ENCODE data around the gene TYMP.
A peak's percentile ranks its signal among the peaks of the same experiment; 100 is the strongest.

The TYMP gene

GRCh38 chr22:50537765-50538164 is 8.0 kb upstream of the TYMP start:
- no peak for DNase-seq

DNA sequence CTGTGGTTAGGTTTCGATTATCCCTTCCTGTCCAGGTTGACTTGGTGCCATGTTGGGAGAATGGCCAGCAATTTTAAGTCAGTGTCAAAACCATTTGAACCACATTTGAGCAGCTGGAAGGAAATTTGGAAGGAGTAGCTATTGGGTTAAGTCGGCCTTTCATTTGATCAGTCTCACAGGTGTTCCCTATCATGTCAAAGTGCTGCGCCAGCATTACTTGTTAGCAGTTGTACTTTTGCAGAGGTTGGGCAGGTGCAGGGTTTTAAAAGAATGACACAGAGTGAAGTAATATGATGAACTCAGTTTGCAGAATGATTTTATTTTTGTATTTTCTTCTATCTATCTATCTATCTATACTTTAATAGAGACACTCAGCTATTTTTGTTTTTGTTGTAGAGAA is 6.4 kb upstream of the TYMP start:
- DNase-seq: no peak

DNA sequence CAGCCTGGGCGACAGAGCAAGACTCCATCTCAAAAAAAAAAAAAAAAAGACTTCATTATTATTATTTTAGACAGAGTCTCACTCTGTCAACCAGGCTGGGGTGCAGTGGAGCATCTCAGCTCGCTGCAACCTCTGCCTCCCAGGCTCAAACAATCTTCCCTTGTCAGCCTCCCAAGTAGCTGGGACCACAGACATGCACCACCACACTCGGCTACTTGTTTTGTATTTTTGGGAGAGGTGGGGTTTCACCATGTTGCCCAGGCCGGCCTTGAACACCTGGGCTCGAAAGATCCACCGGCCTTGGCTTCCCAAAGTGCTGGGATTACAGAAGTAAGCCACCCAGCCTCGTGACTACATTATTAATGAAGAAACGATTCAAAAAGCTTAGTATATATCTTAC is 5.3 kb upstream of the TYMP start:
- DNase-seq: no peak

DNA sequence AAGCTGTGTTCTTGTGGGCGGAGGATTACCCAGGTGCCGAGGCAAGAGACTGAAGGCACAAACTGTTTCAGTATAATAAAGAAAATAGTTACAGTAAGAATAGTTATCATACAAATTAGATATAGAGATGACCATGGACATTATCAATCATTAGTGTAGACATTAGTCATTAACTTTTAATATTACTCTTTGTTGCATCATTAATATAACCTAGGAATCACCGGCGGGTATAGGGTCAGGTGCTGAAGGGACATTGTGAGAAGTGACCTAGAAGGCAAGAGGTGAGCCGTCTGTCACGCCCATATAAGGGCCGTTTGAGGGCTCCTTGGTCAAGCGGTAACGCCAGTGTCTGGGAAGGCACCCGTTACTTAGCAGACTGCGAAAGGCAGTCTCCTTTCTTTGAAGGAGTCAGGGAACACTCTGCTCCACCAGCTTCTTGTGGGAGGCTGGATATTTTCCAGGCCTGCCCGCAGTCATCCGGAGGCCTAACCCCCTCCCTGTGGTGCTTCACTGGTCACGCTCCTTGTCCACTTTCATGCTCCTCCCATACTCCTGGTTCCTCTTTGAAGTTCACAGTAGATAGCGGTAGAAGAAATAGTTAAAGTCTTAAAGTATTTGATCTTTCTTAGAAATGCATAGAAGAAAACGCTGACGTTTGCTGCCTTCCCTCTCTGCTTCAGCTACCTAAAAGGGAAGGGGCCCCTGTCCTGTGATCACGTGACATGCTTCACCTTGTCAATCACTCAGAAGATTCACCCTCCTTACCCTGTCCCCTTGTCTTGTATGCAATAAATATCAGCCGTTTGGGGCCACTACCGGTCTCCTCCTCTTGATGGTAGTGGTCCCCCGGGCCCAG is 4.3 kb upstream of the TYMP start:
- DNase-seq: peak; percentile 23

DNA sequence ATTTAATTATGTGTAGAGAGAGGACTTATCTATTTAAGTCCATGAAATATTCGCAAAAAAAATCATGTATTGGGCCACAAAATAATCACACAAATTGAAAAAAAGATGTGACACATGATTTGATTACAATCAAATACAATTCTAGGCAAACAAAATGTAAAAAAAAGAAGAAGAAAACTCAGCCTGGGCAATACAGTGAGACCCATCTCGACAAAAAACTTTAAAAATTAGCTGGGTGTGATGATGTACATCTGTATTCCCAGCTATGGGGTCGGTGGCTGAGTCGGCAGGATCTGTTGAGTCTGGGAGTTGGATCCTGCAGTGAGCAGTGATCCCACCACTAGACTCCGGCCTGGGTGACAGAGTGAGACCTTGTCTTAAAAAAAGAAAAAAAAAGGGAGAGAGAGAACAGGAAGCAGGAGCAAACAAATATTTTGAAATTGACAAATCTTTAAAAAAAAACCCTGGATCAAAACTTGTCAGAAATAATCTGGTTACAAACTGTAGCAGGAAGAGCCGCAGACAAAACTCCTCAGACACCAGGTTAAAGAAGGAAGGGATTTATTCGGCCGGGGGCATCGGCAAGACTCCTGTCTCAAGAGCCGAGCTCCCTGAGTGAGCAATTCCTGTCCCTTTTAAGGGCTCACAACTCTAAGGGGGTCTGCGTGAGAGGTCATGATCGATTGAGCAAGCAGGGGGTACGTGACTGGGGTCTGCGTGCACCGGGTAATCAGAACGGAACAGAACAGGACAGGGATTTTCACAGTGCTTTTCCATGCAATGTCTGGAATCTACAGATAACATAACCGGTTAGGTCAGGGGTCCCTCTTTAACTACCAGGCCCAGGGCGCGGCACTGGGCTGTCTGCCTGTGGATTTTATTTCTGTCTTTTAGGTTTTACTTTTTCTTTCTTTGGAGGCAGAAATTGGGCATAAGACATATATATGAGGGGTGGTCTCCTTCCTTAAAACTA is 3.3 kb upstream of the TYMP start:
- no peak for DNase-seq

DNA sequence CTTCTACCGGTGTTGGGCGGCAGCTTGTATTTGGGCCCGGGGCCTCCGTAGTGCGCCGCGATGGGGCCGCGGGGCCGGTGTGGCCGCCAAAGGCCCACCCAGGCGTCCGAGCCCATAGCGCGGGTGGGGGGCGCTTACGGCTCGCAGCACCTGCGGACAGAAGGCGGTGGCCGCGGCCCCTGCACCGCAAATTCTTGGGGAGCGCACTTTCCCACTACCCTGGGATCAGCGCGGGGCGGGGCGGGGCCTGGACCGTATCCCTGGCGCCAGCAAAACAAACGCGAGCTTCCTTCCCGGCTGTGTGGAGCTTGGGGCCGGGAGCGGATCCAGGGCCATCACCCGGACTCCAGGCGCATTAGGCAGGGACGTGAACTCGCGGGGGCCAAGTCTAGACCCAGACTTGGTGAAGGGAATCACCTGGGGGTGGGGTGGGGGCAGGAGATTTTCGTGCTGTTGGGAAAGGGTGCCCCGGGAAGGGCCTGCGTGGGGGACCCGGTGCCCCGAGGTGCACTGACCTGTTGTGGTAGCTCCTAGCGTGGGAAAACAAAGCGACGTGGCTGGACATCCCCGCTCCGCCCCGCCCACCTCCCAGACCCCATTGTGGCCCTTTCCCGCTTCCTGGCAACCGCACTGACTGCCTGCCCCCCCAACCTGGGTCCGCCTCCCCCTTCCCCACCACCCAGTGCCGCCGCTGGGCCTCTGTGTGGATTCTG is 2.3 kb upstream of the TYMP start:
- DNase-seq: peak; percentile 56

GRCh38 chr22:50531546-50531961 is 1.7 kb upstream of the TYMP start:
- no peak for DNase-seq

- peak; percentile 46 for DNase-seq
Measured at GRCh38 chr22:50530877-50531545, 1.2 kb upstream of the TYMP start.

DNA sequence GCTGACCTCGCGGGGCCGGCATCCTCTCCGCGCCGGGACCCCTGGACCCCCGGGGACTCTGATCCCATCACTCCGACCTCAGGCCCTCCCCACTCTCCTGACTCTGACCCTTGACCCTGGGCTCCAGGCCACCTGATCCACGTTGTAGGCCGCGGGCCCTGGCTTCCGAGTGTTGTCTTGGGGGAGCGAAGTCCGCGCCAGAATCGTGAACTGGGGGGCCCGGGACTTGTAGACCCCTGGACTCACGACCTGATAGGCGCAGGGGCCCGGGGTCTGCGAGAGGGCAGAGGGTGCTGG is 716 bp upstream of the TYMP start:
- DNase-seq: no peak

GRCh38 chr22:50529416-50529896 is 356 bp downstream of the TYMP start:
- DNase-seq: peak; percentile 61

- DNase-seq: no peak
Measured at GRCh38 chr22:50528682-50529415, 963 bp downstream of the TYMP start.

DNA sequence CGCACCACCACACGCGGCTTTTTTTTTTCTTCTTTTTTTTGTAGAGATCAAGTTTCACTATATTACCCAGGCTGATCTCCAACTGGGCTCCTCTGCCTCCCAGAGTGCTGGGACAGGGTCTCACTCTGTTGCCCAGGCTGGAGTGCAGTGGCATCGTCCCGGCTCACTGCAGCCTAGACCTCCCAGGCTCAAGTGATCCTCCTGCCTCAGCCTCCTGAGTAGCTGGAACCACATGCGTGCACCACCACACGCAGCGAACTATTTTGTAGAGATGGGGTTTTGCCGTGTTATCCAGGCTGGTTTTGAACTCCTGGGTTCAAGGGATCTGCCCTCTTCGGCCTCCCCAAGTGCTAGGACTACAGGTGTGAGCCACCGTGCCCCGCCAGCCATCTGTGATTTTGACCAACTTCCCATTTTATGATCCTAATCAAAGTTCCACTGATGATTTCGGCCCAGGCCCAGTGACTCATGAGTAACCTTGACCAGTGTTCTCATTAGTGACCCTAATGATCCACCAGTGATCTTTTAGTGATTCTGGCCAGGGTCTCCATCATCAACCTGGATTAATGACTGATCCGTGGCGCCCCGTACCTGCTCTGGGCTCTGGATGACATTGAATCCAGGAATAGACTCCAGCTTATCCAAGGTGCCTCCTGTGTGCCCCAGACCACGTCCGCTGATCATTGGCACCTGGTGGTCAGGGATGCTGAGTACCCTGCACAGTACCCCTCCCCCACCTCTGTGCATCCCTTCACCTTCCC is 1.7 kb downstream of the TYMP start:
- DNase-seq: no peak

- DNase-seq: peak; percentile 51
Measured at GRCh38 chr22:50526834-50527801, 2.7 kb downstream of the TYMP start.

DNA sequence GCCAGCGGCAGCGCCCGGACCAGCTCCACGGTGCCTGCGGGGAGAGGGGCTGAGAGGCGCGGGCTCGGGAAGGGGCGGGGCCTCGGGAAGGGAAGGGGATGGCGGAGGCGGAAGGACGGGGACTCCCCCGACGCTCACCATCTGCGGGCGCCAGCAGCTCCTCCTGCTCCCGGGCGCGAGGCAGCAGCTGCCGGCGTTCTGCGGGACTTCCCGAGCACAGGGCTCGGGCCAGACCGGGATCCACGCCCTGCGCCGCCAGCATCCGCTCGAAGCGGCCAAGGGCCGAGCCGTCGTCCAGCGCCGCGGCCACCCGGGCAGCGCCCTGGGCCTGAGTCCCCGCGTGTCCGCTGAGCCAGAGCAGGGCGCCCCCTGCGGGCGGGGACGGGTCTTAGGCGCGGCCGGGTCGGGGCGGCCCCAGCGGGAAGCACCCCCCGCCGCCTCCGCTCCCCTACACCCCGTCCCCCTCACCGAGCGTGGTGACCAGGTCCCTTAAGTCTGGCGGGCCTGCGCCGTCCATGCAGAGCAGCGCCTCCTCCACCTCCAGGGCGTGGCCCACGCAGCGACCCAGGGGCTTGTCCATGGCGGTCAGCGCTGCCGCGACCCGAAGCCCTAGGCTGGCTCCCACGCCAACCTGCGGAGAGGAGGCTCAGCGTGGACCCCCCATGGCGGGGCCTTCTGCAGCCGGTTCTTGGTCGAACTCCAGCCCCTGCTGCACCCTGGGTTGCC is 3.5 kb downstream of the TYMP start:
- peak; percentile 91 for DNase-seq

GRCh38 chr22:50525858-50526107 is 4.0 kb downstream of the TYMP start:
- no peak for DNase-seq

GRCh38 chr22:50525104-50525857 is 4.5 kb downstream of the TYMP start, which contains the start of gene SCO2:
SCO2 (minus strand) TSS chr22:50525598; CDS start chr22:50524411, 1,187 bp downstream.
- peak; percentile 97 for DNase-seq

DNA sequence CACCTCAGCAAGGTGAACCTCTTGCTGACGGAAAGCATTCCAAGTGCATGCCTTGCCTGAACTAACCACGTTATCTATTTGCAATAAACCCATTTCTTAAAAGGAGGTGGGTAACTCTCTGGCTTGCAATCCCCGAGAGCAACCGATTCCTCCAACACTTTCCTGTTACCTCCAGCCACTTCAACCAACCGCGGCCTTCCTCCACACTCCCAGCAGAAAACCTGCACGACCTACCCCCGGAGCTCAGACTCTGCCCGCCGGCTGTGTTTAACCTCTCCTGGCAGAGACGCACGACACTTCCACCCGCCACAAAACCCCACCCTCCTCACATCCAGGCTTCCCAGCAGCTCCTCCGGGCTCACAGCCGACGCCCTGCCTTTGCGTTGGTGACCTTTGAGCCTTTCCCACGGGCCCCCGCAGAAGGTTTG is 5.1 kb downstream of the TYMP start:
- DNase-seq: peak; percentile 12

All from right kidney (tissue), 1 donor.